ENCODE measurements around the gene BTAF1. TPM values are rescaled to one million over a fixed set of nuclear protein-coding genes. Genes with fewer than 3 reads are reported as not detected.
"Not testable (repeated sequence)": the region's sequence is repeated elsewhere in the genome, so short reads cannot be mapped to it uniquely, and the experiment has no call there.

The BTAF1 gene
- 90.6 TPM for total RNA-seq

DNA sequence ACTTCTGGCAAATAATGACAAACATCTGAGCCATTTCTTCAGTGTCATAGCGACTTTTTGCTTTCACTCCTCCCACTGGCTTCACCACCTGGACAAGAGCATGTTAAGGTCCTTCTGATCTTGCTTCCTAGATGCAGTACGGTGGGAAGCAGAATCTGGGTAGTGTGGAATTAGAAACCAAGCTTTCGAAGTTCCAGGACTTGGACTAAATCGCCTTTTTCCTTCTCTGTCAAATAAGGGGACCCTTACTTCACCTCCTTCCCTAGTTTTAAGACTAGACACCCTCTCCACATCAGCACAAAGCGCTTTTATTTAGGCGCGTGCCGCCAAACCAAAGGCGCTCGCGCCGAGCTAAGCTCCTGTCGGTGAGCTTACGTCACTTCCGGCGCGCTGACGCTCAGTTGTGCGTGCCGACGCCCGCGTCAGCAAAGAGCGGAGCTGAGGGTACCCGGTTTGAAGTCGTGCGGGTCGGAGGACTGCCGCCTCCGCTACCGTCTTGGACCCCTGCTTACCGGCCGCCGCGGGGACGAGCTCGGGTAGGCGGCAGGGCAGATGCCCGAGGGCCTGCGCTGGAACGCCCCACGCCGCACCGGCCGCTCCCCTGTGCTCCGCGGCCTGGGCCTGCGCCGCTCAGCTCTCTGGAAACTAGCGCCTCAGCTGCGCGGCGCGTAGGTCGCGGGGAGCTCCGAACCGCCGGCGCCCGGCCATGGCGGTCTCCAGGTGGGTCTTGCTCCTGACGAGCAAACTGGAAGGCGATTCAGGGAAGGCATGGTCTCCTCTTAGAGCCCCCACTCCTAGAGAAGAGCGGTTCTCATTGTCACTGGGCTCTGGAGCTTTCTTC, at the start of gene BTAF1:
Gene BTAF1, plus strand, starts transcription at position 400 of the 841 bp plus-strand sequence. Its CDS starts 307 bp downstream, at position 707.
- DNase-seq = peak; percentile 79

DNA sequence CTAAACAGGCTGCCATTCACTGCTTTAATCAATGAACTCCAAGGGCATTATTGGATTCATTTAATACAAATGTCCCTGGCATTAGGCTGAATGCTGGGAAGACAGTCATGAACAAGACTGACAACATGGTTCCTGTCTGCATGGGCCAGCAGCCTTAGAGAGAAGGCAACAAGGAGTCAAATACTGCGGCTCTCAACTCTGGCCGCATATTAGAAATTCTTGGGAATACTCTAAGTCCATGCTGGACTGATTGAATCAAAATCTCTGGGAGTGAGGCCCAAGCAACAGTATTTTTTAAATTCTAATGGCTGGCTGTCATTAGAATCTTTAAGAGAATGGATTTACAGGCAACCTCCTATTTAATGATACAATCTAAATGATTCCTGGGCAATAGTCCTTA, 48.4 kb upstream of the BTAF1 start:
- no peak for DNase-seq

DNA sequence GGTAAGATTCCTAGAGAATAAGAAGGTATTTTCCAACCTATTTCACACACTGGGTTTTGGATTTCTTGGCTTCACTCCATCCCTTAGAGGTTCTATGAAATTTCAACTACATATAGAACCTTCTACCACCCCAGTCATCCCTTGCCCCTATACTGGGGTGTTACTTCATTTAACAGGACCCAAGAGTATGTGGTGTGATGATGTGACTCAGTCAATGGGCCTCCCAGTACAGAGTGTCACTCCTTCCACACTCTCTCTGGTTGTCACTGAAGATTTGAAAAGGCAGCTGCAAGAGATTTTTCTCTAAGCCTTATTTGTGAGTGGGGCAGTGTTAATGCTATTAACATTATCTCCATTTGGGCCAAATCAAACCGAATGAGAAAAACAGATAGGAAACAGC, 47.8 kb upstream of the BTAF1 start:
- DNase-seq = no peak

DNA sequence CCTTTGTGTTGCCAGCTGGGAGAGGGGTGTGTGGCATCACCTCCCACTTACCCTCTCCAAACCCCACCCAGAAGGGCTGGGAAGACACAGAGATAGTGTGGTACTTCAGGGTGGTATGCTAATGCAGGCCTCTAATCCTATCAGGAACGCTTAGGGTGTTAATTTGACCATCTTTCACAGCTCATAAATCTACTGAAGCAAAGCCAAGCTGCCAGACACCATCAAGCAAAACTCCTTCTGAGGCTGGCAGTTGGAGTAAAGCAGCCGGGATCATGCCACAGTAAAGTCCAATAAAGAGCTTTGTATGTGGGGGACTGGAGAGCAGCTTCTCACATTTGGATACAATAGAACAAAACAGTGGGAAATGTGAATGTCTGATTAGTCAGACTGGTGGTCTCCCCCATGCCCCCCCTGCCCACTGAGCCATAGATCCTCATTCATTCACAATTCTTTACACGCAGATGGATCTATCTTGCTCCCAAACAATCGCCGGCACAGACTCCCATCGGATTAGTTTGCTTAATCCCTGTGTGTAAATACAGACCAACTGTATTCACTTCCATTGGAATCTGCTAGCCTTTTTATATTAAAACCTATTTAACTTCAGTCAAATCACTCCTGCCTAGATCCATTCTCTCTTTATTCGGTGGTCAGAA, 43.9 kb upstream of the BTAF1 start:
- no peak for DNase-seq

DNA sequence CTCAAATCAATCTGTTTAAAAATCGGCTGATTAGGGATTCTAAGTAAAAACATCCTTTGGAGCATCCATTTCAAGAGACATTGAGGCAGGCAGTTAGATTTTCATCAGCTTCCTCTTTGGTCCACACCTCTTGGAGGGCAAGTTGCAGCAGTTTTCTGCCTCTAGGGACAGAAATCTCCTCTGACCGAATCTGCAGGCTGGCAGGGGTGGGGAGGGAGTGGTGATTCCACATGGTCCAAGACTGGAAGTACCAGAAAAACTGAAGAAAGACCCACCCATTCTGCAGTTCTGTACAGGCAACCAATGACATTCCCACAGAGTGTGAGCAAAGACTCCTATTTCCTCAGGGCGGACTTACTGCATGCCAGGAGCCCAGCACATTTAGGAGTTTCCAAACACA, 43.3 kb upstream of the BTAF1 start:
- DNase-seq = no peak

DNA sequence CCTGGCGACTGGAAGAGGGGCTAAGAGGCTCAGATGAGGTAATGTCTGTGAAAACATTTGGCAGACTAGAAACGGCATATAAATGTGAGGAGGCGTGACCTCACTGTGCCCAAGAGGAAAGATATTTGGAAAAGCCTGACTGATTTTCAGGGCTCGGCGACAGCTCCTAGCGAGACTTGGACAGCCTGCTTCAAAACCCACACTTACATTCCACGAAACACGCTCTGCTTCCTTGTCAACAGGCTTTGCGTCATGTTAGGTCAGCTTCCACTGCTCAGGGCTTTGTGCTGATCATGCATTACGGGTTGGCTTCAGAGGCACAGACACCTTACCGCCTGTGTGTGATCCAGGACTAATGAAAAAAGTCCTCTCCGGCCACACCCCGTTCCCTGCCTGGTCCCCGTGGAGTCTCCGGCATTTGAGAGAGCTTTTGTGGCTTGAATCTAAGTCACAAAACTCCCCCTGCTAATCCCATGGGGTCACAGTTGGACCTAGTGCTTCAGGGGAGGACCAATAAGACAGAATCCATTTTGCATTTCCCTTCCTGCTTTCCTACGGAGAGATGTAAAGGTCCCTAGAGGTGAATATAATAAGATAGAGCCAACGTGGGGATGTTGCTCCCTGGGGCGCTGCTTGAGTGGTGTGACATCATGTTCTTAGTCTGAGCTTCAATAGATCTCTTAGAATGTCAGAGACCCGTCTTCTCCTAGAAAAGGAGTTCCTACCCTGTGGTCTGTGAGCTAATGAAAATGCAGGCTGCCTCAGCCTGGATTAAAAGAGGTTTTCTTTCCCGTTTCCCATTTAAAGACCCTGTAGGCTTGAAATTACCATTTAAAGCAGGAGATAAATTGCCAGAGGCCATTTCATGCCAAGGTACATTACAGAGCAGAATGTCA, 39.8 kb upstream of the BTAF1 start:
- DNase-seq = peak; percentile 14

DNA sequence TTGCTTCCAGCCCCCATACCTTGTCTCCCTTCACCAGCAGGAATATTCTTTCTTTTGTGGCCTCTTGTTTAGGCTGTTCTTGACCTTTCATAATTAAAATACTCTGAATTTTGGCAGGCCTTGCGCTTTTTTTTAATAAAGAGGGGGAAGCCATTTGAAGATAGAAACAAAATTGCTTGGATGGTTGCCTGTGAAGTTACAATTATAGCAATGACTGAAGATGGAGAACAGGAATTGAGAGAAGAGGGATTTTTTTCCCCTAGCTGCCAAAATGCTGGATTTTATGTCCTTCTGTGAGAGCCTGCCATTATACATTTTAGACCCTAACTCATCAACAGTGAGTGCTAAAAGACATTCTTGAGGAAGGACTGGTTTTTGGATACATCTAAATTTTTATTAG, 39.0 kb upstream of the BTAF1 start:
- DNase-seq = no peak

DNA sequence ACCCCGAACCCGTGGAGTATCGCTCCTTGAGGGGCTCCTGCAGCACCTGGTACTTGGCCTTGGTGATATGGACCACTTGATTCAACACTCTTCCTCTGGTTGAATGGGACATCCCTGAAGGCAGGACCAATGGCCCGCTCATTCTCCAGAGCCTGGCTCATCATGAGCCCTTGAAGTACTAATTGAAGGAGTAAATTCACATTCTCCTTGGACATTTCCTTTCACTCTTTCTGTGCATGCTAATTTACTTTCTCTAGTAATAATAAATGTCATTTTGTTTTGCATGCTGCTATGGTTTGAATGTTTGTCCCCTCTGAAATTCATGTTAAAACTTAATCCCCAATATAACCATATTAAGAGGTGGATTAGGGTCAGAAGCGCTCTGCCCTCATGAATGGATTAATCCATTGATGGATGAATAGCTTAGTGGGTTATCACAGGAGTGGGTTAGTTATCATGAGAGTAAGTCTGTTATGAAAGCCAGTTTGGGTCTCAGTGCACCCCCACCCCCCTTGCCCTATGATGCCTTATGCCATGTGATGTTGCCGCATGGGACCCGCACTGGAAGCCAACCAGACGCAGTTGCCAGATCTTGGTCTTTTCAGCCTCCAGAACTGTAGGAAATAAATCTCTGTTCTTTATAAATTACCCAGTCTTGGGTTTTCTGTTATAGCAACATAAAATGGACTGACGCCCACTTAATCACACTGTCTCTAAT, 38.0 kb upstream of the BTAF1 start:
- no peak for DNase-seq

DNA sequence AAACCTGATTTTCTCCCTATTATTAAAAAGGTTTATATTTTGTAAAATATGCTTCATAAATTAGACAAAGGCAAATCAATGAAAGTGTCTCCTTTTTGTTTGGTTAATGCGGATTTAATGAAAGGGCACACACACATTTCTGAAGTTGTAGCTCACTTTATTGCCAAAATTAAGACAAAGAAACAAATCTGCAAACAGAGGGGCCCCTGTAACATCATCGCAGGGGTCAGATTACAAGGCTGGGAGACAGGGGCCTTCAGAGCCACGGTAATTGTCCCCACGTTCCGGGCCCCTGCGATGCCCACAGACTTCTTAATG, 36.7 kb upstream of the BTAF1 start:
- no peak for DNase-seq

DNA sequence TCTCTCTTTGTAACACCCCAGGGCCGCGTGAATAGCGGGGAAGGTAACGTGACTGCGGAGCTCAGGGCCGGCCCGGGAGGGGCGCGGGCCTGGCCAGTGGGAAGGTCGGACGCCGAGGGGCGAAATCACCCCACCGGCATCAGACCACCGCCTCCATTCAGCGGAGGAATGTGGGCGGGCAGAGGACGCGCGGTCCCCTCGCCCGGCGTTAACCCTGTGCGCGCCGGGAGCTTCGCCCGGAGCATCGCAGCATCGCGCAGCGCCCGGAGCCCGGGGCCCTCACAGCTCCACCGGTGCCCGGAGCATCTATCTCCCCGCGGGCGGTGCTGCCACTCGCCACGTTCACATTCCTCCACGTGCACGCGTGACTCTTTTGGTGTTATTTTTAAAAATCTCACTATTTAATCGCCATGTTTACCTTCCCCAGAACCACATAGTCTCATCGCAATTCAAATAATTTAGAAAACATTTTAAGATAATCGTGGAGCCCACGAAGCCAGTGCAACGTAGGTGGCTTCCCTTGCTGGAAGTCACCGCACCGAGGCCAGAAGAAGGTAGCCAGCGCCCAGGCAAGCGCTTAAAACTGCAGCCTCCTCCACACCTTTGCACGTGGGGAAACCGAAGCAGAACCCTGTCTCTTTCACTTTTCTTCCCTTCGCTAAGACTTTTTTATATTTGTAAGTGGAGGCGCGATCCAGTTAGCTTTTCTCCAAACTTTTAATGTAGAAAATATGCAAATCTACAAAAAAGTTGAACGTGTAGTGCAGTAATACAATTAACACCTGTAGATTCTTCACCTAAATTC, 36.1 kb upstream of the BTAF1 start:
- DNase-seq = no peak

DNA sequence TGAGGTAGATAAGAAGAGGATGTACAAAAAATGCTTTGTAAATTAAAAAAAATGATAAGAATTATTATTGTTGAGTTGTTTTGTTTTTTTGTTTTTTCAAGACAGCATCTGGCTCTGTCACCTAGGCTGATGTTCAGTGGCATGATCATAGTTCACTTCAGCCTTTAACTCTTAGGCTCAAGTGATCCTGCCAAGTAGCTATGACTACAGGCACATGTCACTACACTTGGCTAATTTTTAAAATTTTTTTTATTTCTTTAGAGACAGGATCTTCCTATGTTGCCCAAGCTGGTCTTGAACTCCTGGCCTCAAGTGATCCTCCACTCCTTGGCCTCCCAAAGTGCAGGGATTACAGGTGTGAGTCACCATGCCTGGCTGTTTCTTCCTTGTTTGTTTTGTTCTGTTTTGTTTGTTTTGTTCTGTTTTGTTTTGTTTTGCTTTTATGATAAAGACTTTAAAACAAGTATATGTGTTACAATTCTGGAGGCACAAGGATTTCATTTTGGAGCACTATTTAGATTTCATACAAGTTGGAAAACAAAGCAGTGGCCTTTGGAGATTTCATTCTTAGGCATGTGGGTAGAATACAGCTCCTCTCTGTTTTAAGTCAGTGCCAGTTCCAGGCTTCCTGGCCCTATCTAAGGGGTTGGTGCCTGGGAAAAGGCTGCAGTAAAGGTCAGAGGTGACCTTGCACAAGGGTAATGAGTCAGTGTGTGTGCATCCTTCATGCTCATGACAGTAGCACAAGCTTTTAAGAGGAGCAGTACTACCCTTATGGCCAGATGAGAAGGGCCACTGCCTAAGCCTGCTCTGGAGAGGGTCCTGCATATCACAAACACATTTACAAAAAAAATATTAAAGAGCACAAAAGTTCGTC, 32.2 kb upstream of the BTAF1 start:
- no peak for DNase-seq

DNA sequence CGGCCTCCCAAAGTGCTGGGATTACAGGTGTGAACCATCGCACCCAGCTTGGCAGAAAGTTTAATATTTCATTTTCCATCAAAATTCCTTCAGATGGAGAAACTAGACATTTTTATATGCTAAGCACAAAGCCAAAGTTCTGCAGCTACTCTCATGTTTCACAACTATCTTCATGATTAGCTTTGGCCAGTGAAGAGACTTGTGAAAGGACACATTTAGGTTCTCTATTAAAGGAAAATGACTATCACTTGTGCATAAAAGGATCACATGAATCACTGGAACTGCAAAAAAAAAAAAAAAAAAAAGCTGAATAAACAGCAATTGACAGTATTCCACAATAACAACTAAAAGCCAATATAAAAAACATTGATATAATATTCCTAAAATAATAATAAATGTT, 30.5 kb upstream of the BTAF1 start:
- no peak for DNase-seq

DNA sequence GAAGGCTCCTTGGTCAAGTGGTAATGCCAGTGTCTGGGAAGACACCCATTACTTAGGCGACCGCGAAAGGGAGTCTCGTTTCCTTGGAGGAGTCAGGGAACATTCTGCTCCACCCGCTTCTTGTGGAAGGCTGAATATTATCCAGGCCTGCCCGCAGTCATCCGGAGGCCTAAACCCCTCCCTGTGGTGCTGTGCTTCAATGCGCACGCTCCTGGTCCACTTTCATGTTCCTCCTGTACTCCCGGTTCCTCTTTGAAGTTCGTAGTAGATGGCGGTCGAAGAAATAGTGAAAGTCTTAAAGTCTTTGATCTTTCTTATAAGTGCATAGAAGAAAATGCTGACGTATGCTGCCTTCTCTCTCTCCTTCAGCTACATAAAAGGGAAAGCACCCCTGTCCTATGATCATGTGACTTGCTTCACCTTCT, 29.3 kb upstream of the BTAF1 start:
- not testable (repeated sequence) for DNase-seq

DNA sequence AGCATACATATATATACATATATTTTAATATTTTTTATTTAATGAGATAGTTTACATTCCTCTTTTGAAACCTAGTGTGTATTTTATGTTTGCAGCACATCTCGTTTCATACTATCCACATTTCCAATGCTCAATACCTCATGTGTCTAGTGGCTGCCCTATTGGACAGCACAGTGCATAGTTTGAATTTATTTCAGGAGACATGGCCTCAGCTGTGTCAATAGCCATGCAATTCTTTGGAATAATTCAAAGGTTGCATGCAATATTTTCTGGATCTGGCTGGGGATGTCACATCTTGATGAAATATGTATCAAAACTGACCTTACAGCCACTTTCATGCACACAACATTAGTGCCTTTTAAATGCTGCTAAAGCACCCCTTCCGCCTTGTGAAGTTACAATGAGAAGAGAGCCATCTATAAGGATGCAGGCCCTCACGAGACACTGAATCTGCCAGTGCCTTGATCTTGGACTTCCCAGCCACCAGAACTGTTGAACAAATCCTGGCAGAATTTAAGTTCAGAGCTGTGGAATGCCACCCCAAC, 27.3 kb upstream of the BTAF1 start:
- DNase-seq = no peak

DNA sequence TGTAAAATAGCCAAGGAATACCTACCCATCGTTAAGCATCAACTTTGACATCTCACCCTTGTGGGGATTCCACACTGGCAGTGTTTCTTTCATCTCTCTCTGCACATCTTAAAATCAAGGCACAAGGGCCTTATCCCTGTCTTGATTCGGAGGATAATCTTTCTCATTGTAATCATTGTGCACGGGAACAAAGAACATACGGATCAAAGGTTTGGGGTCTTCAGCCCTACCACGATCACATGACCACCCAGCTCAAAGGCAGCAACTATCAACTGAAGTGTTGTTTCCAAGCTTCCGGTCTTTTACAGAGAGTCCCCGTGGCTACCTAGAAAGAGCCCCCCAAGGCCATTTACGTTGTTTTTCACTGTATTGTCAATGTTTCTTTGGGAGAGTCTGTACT, 26.1 kb upstream of the BTAF1 start:
- DNase-seq = no peak

DNA sequence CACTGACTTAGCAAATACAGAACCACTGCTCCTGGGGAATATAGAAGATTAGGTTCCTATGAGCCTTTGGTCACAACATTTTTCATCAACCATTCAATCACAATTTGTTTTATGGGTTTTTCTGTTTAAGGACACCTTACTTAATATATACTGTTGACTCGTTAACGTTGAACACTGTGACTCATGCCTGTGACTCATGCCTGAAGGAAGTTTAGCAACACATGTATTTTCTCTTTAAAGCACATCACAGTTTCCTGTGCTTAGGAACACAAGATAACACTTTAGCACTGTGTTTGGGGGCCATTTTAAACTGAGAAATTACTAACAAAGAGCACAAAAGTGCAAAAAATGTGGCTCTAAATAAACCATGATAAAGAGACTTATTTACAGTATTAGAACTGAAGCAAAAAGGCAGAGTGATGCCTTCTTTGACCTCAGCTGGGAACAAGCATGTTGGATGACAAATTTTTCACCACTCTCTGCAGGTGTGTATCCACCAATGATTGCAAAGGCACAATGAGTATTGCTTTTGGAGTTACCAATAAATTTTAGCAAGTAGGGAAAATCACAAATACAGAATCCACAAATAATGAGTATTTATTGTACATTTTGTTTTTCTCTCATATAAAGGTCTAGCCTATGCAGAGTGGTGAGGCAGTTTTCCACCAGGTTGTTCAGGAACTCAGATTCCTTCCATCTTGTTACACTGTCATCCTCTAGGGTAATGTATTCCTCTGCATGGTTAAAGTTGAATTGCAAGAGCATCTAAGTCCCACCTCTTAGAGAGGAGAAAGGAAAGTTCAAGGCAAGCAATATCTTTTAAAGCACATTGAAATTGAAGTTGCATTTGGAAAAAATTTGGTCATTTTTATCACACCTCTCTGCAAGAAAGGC, 21.5 kb upstream of the BTAF1 start:
- no peak for DNase-seq

DNA sequence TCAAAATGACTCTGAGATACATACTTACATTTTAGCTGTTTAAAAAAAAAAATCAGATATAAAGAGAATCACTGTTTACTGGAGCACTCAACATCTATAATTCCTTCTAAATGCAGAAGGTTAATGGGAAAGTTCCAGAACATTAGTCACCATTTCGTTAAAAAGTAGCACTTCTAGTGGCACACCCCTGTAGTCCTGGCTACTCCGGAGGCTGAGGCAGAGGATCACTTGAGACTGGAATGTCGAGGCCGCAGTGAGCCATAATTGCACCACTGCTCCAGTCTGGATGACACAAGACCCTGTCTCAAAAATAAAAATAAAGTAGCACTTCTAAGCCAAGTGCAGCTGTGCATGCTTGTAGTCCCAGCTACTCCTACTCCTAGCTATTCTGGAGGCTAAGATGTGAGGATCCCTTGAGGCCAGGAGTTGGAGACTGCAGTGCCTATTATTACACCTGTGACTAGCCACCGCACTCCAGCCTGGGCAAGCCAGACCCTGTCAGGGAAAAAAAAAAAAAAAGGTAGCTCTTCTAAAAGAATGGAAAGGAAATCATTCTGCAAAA, 16.5 kb upstream of the BTAF1 start:
- no peak for DNase-seq

DNA sequence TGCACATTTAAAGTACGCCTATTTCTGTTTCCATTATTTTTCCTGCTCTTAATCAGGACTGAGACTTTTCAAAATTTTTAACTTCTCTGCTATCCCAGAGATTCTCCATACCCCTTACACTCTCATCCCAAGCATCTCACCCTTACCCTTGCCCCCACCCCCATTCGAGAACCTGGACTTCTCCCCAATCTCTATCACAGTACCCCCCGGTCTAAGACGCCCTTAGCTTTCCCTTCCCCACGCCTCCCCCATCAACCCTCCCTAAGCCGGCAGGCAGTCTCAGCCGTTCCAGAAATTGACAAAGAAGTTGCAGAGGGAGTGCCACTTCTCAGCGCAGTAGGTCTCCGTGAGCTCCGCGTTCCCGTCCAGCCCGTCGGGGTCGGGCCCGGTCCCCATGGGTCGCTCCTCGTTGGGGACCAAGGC, 15.6 kb upstream of the BTAF1 start:
- no peak for DNase-seq

Data from occipital lobe (tissue), 2 donors.